Eye (tissue), 1 donor: ENCODE results near the gene PGBD5.

ENCODE experiments used
- DNase-seq: peaks from one replicate; pipeline ENCODE4 v3.0.0-alpha.2; 2015

Gene PGBD5

GRCh38 chr1:230277201-230278025 lies 148.7 kb downstream of the PGBD5 start:
- DNase-seq = peak; percentile 72

- DNase-seq = no peak
These were observed 149.7 kb downstream of the PGBD5 start for GRCh38 chr1:230276401-230276800.

GRCh38 chr1:230274254-230274653 lies 151.9 kb downstream of the PGBD5 start:
- no peak for DNase-seq

GRCh38 chr1:230273141-230273710 lies 152.9 kb downstream of the PGBD5 start:
- no peak for DNase-seq

- DNase-seq = no peak
These were observed 153.6 kb downstream of the PGBD5 start for GRCh38 chr1:230272557-230272956.

GRCh38 chr1:230271300-230272035 lies 154.7 kb downstream of the PGBD5 start:
- DNase-seq = no peak

GRCh38 chr1:230270559-230271281 lies 155.4 kb downstream of the PGBD5 start:
- DNase-seq = no peak

GRCh38 chr1:230270185-230270558 lies 156.0 kb downstream of the PGBD5 start:
- DNase-seq = no peak

- DNase-seq = peak; percentile 84
These were observed 157.6 kb downstream of the PGBD5 start for GRCh38 chr1:230268371-230269170.

- DNase-seq = no peak
These were observed 158.6 kb downstream of the PGBD5 start for GRCh38 chr1:230267338-230268065.

- no peak for DNase-seq
These were observed 159.7 kb downstream of the PGBD5 start for GRCh38 chr1:230266456-230266855.

GRCh38 chr1:230265200-230266115 lies 160.7 kb downstream of the PGBD5 start:
- DNase-seq = no peak
